Measurements from ENCODE around the gene FLRT1.

The FLRT1 gene

DNA sequence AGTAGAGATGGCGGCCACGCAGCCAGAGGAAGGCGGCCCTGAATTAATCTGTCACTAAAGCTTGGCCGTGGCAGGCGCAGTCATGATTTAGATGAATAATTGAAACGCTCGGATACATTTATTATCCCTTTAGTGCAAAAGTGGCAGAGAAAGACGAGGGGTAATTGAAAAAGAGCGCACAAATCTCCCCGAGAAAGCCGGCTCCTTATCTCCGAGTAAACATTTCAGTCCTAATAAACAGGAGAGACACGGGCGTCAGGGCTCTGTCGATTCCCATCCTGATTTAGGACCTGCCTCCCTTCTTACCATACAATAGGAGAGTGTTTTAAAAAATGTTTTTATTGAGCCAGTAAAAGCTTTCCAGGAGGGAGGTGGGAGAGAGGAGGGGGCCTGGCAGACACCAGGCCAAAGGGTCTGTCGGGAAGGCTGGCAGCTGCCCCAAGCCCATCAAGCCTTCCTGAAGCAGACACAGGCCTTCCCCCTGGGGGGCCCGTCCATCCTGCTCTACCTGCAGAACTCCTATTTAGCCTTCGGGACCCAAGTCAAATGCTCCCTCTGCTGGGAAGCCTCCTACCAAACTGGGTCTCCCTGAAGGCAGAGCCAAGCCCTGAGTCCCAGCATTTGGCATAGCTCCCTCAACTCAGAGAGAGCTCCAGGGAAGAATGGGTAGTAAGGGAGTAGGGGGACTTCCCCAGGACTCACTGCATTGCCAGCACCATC is 26.7 kb upstream of the FLRT1 start:
- no peak overlapping the region for H3K27ac ChIP-seq (ENCODE audit: low read length)
- H3K27me3 ChIP-seq (replicated peaks; ENCODE audit: insufficient read depth, low read length) = peaks cover 30% of the 10 kb centered on the region

DNA sequence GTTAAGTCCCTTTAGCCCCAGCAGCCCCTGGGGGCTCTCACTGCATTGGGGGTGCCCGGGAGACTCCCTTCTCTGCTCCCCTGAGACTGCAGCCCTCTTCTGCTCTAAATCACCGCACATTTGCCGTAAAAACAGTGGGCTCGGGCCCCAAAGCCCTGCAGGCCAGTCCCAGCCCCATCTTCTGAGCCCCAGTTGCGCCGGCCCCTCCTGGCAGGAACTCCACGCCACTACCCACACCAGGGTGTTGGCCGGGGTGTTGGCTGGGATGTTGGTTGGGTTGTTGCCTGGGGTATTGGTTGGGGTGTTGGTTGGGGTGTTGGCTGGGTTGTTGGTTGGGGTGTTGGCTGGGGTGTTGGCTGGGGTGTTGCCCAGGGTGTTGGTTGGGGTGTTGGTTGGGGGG is 26.0 kb upstream of the FLRT1 start:
- Histone ChIP-seq H3F3A (ENCODE audit: insufficient read depth, low read length) (no peaks in the 10 kb centered on the region), H3K4me1 (ENCODE audit: low read length) (no peaks in the 10 kb centered on the region), H3K79me2 (ENCODE audit: low read length) (no peaks in the 10 kb centered on the region), H3K4me3 (ENCODE audit: low read length) (no peak overlapping the region), H3K36me3 (replicated peaks; ENCODE audit: insufficient read depth, low read length) (no peaks in the 10 kb centered on the region), H3K9me2 (replicated peaks; ENCODE audit: insufficient read depth, low read length) (no peaks in the 10 kb centered on the region), H3K27me3 (replicated peaks; ENCODE audit: insufficient read depth, low read length) (peaks cover 30% of the 10 kb centered on the region), H3K9ac (ENCODE audit: low read length) (no peak overlapping the region), H3K9me3 (replicated peaks; ENCODE audit: insufficient read depth, low read length) (no peaks in the 10 kb centered on the region), H2AFZ (ENCODE audit: low read length) (no peak overlapping the region), H4K20me1 (ENCODE audit: insufficient read depth, low read length) (no peaks in the 10 kb centered on the region), H3K4me2 (ENCODE audit: low read depth, low read length) (no peak overlapping the region), H3K27ac (ENCODE audit: low read length) (no peak overlapping the region)
- DNase-seq = no peak
- TF ChIP-seq EZH2 (optimal IDR thresholded peaks at IDR 0.05; ENCODE audit: low read depth, low read length) (no peak), EZH2phosphoT487 (IDR thresholded peaks at IDR 0.05; ENCODE audit: low read length) (no peak)
- TF ChIP-seq, protein P1, sequence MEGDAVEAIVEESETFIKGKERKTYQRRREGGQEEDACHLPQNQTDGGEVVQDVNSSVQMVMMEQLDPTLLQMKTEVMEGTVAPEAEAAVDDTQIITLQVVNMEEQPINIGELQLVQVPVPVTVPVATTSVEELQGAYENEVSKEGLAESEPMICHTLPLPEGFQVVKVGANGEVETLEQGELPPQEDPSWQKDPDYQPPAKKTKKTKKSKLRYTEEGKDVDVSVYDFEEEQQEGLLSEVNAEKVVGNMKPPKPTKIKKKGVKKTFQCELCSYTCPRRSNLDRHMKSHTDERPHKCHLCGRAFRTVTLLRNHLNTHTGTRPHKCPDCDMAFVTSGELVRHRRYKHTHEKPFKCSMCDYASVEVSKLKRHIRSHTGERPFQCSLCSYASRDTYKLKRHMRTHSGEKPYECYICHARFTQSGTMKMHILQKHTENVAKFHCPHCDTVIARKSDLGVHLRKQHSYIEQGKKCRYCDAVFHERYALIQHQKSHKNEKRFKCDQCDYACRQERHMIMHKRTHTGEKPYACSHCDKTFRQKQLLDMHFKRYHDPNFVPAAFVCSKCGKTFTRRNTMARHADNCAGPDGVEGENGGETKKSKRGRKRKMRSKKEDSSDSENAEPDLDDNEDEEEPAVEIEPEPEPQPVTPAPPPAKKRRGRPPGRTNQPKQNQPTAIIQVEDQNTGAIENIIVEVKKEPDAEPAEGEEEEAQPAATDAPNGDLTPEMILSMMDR (IDR thresholded peaks at IDR 0.05; ENCODE audit: low read length) = no peak

More for the DNA sequence above, 26.7 kb upstream of the FLRT1 start:
- no peaks in the 10 kb centered on the region for H3K4me1 ChIP-seq (ENCODE audit: low read length)
- TF ChIP-seq, protein P1 (IDR thresholded peaks at IDR 0.05; ENCODE audit: low read length) = no peak
- no peak for TF ChIP-seq EZH2phosphoT487 (IDR thresholded peaks at IDR 0.05; ENCODE audit: low read length)
- no peak for TF ChIP-seq EZH2 (optimal IDR thresholded peaks at IDR 0.05; ENCODE audit: low read depth, low read length)
- no peak overlapping the region for H3K9ac ChIP-seq (ENCODE audit: low read length)
- no peak overlapping the region for H2AFZ ChIP-seq (ENCODE audit: low read length)
- H3K79me2 ChIP-seq (ENCODE audit: low read length) = no peaks in the 10 kb centered on the region
- H4K20me1 ChIP-seq (ENCODE audit: insufficient read depth, low read length) = no peaks in the 10 kb centered on the region
- H3K9me2 ChIP-seq (replicated peaks; ENCODE audit: insufficient read depth, low read length) = no peaks in the 10 kb centered on the region
- H3K4me2 ChIP-seq (ENCODE audit: low read depth, low read length) = no peak overlapping the region
- H3K9me3 ChIP-seq (replicated peaks; ENCODE audit: insufficient read depth, low read length) = no peaks in the 10 kb centered on the region
- H3K4me3 ChIP-seq (ENCODE audit: low read length) = no peak overlapping the region
- H3K36me3 ChIP-seq (replicated peaks; ENCODE audit: insufficient read depth, low read length) = no peaks in the 10 kb centered on the region
- H3F3A ChIP-seq (ENCODE audit: insufficient read depth, low read length) = no peaks in the 10 kb centered on the region
- DNase-seq = no peak

DNA sequence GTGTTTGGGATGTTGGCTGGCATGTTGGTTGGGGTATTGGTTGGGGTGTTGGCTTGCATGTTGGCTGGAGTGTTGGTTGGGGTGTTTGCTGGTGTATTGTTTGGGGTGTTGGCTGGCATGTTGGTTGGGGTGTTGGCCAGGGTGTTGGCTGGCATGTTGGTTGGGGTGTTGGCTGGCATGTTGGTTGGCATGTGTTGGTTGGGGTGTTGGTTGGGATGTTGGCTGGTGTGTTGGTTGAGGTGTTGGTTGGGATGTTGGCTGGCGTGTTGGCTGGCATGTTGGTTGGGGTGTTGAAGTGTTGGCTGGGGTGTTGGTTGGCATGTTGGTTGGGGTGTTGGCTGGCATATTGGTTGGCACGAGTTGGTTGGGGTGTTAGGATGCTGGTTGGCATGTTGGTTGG is 24.9 kb upstream of the FLRT1 start:
- DNase-seq = no peak
- Histone ChIP-seq H3K4me3 (ENCODE audit: low read length) (no peak overlapping the region), H3F3A (ENCODE audit: insufficient read depth, low read length) (no peaks in the 10 kb centered on the region), H3K4me2 (ENCODE audit: low read depth, low read length) (no peak overlapping the region), H2AFZ (ENCODE audit: low read length) (no peak overlapping the region), H4K20me1 (ENCODE audit: insufficient read depth, low read length) (no peaks in the 10 kb centered on the region), H3K9me3 (replicated peaks; ENCODE audit: insufficient read depth, low read length) (no peaks in the 10 kb centered on the region), H3K36me3 (replicated peaks; ENCODE audit: insufficient read depth, low read length) (no peaks in the 10 kb centered on the region), H3K4me1 (ENCODE audit: low read length) (no peaks in the 10 kb centered on the region), H3K9ac (ENCODE audit: low read length) (no peak overlapping the region), H3K79me2 (ENCODE audit: low read length) (no peaks in the 10 kb centered on the region), H3K9me2 (replicated peaks; ENCODE audit: insufficient read depth, low read length) (no peaks in the 10 kb centered on the region), H3K27me3 (replicated peaks; ENCODE audit: insufficient read depth, low read length) (peaks cover 30% of the 10 kb centered on the region), H3K27ac (ENCODE audit: low read length) (no peak overlapping the region)
- no peak for TF ChIP-seq EZH2 (optimal IDR thresholded peaks at IDR 0.05; ENCODE audit: low read depth, low read length)
- TF ChIP-seq, protein P1 (IDR thresholded peaks at IDR 0.05; ENCODE audit: low read length) = no peak
- no peak for TF ChIP-seq EZH2phosphoT487 (IDR thresholded peaks at IDR 0.05; ENCODE audit: low read length)
